DOHH2 (cell line): ENCODE results near the gene PTCD3.
A peak's percentile ranks its signal among the peaks of the same experiment; 100 is the strongest.

Experiments used
- H3F3A ChIP-seq: fragments of 200-600 bp; sonication (generic), shearing (Covaris generic); 2 replicates; pipeline ENCODE4 v1.6.0; 2016; ENCODE audit warnings: antibody characterized with exemption, mild to moderate bottlenecking; ENCODE audit not compliant: control insufficient read depth, insufficient read depth
- H3K27ac ChIP-seq: fragments of 200-600 bp; sonication (generic); 2 replicates; pipeline ENCODE4 v1.5.1; 2014; ENCODE audit warnings: low read depth, mild to moderate bottlenecking, low read length, moderate library complexity
- H3K27me3 ChIP-seq: fragments of 200-600 bp; sonication (generic); 2 replicates; pipeline ENCODE4 v1.6.1; 2014; ENCODE audit warnings: mild to moderate bottlenecking, low read length, mixed read lengths; ENCODE audit not compliant: control insufficient read depth
- H3K36me3 ChIP-seq: fragments of 200-600 bp; sonication (generic); 2 replicates; pipeline ENCODE4 v1.6.1; 2014; ENCODE audit warnings: mild to moderate bottlenecking, low read length, moderate library complexity, mixed read lengths; ENCODE audit not compliant: control insufficient read depth
- H3K4me1 ChIP-seq: fragments of 200-600 bp; sonication (generic); 2 replicates; pipeline ENCODE4 v1.6.1; 2014; ENCODE audit warnings: mild to moderate bottlenecking, low read length, mixed read lengths; ENCODE audit not compliant: control insufficient read depth
- H3K4me2 ChIP-seq: fragments of 200-600 bp; sonication (generic); 2 replicates; pipeline ENCODE4 v1.6.0; 2014; ENCODE audit warnings: mild to moderate bottlenecking, low read length, moderate library complexity
- H3K4me3 ChIP-seq: fragments of 200-600 bp; sonication (generic); 2 replicates; pipeline ENCODE4 v1.5.1; 2014; ENCODE audit warnings: mild to moderate bottlenecking, low read length, mixed read lengths
- H3K79me2 ChIP-seq: fragments of 200-600 bp; sonication (generic); 2 replicates; pipeline ENCODE4 v1.6.1; 2014; ENCODE audit warnings: mild to moderate bottlenecking, low read length, mixed read lengths; ENCODE audit not compliant: control insufficient read depth
- H3K9me2 ChIP-seq: fragments of 200-600 bp; sonication (generic); replicated peaks from 2 replicates; pipeline ENCODE4 v1.6.1; 2014; ENCODE audit warnings: mild to moderate bottlenecking, low read length, mixed read lengths; ENCODE audit not compliant: control insufficient read depth
- H3K9me3 ChIP-seq: fragments of 200-600 bp; sonication (generic); 2 replicates; pipeline ENCODE4 v1.6.1; 2014; ENCODE audit warnings: antibody characterized with exemption, low read length, mixed read lengths; ENCODE audit not compliant: control insufficient read depth, insufficient read depth
- H4K20me1 ChIP-seq: fragments of 200-600 bp; sonication (generic); 2 replicates; pipeline ENCODE4 v1.6.0; 2014; ENCODE audit warnings: low read depth, mild to moderate bottlenecking, antibody characterized with exemption, low read length, moderate library complexity; ENCODE audit not compliant: control insufficient read depth, insufficient read depth
- EZH2phosphoT487 ChIP-seq: fragments of 200-600 bp; sonication (generic); IDR thresholded peaks from 2 replicates; pipeline ENCODE4 v1.6.1; 2017; ENCODE audit warnings: borderline replicate concordance, mild to moderate bottlenecking, antibody characterized with exemption, low read length, moderate library complexity, mixed read lengths
- TF ChIP-seq, protein P1 (sequence below): fragments of 200-600 bp; sonication (generic); IDR thresholded peaks from one replicate; pipeline ENCODE4 v1.5.1; 2014; ENCODE audit warnings: antibody characterized with exemption, mild to moderate bottlenecking, low read depth, low read length; ENCODE audit not compliant: poor library complexity, severe bottlenecking

PTCD3 gene

DNA sequence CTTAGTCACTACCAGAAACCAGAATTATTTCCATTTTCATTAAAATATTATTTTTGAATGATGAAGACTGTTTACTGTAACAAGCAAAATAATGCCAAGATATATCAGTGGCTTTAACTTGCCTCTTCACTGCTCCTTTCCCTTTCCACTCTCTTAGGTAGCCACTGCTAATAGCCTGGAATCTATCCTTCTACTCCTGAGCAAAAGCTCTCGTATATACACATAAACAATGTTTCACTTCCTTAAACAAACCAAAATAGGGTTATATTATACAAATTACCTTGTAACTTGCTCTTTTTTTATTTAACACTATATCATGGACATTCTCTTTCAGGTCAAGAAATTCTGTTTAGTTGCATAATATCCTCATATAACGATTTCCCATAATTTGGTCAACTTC is 68.4 kb downstream of the PTCD3 start:
- no peaks in the 10 kb centered on the region for H3K27me3 ChIP-seq
- H3F3A ChIP-seq, result no peaks in the 10 kb centered on the region
- peak overlapping the region; percentile 72 for H3K4me2 ChIP-seq
- no peaks in the 10 kb centered on the region for H3K9me3 ChIP-seq
- peaks cover 86% of the 10 kb centered on the region for H3K36me3 ChIP-seq
- peaks cover 64% of the 10 kb centered on the region for H3K79me2 ChIP-seq
- peaks cover 30% of the 10 kb centered on the region for H3K4me1 ChIP-seq
- peak overlapping the region; percentile 58 for H3K4me3 ChIP-seq
- TF ChIP-seq, protein P1, sequence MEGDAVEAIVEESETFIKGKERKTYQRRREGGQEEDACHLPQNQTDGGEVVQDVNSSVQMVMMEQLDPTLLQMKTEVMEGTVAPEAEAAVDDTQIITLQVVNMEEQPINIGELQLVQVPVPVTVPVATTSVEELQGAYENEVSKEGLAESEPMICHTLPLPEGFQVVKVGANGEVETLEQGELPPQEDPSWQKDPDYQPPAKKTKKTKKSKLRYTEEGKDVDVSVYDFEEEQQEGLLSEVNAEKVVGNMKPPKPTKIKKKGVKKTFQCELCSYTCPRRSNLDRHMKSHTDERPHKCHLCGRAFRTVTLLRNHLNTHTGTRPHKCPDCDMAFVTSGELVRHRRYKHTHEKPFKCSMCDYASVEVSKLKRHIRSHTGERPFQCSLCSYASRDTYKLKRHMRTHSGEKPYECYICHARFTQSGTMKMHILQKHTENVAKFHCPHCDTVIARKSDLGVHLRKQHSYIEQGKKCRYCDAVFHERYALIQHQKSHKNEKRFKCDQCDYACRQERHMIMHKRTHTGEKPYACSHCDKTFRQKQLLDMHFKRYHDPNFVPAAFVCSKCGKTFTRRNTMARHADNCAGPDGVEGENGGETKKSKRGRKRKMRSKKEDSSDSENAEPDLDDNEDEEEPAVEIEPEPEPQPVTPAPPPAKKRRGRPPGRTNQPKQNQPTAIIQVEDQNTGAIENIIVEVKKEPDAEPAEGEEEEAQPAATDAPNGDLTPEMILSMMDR, result no peak
- no peak for TF ChIP-seq EZH2phosphoT487
- no peaks in the 10 kb centered on the region for H3K9me2 ChIP-seq
- H3K27ac ChIP-seq, result peak overlapping the region; percentile 54
- peaks cover 8% of the 10 kb centered on the region; the same call in 1 of the 2 replicates for H4K20me1 ChIP-seq

GRCh38 chr2:86175828-86176227 is 69.8 kb downstream of the PTCD3 start:
- Histone ChIP-seq H3K4me1 (peaks cover 30% of the 10 kb centered on the region), H3K9me3 (no peaks in the 10 kb centered on the region), H3K9me2 (no peaks in the 10 kb centered on the region), H3K27me3 (no peaks in the 10 kb centered on the region), H3K4me3 (no peak overlapping the region), H3K27ac (no peak overlapping the region), H3K79me2 (peaks cover 75% of the 10 kb centered on the region), H3K36me3 (peaks cover 80% of the 10 kb centered on the region), H4K20me1 (peaks cover 8% of the 10 kb centered on the region; the same call in 1 of the 2 replicates), H3K4me2 (peak overlapping the region; percentile 3), H3F3A (no peaks in the 10 kb centered on the region)
- TF ChIP-seq EZH2phosphoT487, result no peak
- TF ChIP-seq, protein P1, result no peak

GRCh38 chr2:86176597-86176996 is 70.6 kb downstream of the PTCD3 start:
- no peaks in the 10 kb centered on the region for H3F3A ChIP-seq
- peaks cover 78% of the 10 kb centered on the region for H3K79me2 ChIP-seq
- TF ChIP-seq, protein P1, result no peak
- no peak for TF ChIP-seq EZH2phosphoT487
- H4K20me1 ChIP-seq, result peaks cover 8% of the 10 kb centered on the region; the same call in 1 of the 2 replicates
- H3K9me3 ChIP-seq, result no peaks in the 10 kb centered on the region
- H3K9me2 ChIP-seq, result no peaks in the 10 kb centered on the region
- no peak overlapping the region for H3K4me3 ChIP-seq
- no peak overlapping the region for H3K4me2 ChIP-seq
- H3K4me1 ChIP-seq, result peaks cover 30% of the 10 kb centered on the region
- H3K36me3 ChIP-seq, result peaks cover 78% of the 10 kb centered on the region
- H3K27ac ChIP-seq, result no peak overlapping the region
- no peaks in the 10 kb centered on the region for H3K27me3 ChIP-seq
